HEK293T (cell line): Measurements from ENCODE around the gene PAWR.

Experiments
- ARNT ChIP-seq: fragments of 450-650 bp; IDR thresholded peaks from 2 replicates; pipeline ENCODE4 v1.6.1; 2017; ENCODE audit warnings: mild to moderate bottlenecking
- BHLHE40 ChIP-seq: fragments of 450-650 bp; IDR thresholded peaks from 2 replicates; pipeline ENCODE4 v1.6.1; 2016; ENCODE audit warnings: mild to moderate bottlenecking, moderate library complexity, borderline replicate concordance
- CTBP1 ChIP-seq: fragments of 450-650 bp; IDR thresholded peaks from 2 replicates; pipeline ENCODE4 v1.6.1; 2016; ENCODE audit warnings: borderline replicate concordance
- ELF4 ChIP-seq: fragments of 450-650 bp; IDR thresholded peaks from 2 replicates; pipeline ENCODE4 v1.6.1; 2017; ENCODE audit warnings: antibody characterized with exemption
- FOXA1 ChIP-seq: fragments of 450-650 bp; IDR thresholded peaks from 2 replicates; pipeline ENCODE4 v1.6.1; 2016; ENCODE audit warnings: mild to moderate bottlenecking
- FOXK2 ChIP-seq: fragments of 450-650 bp; IDR thresholded peaks from 2 replicates; pipeline ENCODE4 v1.6.1; 2016; ENCODE audit warnings: mild to moderate bottlenecking
- FOXM1 ChIP-seq: fragments of 450-650 bp; IDR thresholded peaks from 2 replicates; pipeline ENCODE4 v1.6.1; 2017; ENCODE audit warnings: mild to moderate bottlenecking, borderline replicate concordance
- L3MBTL2 ChIP-seq: fragments of 450-650 bp; conservative IDR thresholded peaks from 2 replicates; pipeline ENCODE4 v1.6.1; 2016; ENCODE audit warnings: mild to moderate bottlenecking
- LEF1 ChIP-seq: fragments of 450-650 bp; IDR thresholded peaks from 2 replicates; pipeline ENCODE4 v1.6.1; 2017; ENCODE audit warnings: mild to moderate bottlenecking, borderline replicate concordance
- SP1 ChIP-seq: fragments of 450-650 bp; IDR thresholded peaks from 2 replicates; pipeline ENCODE4 v1.6.1; 2017
- SUZ12 ChIP-seq: fragments of 450-650 bp; IDR thresholded peaks from 2 replicates; pipeline ENCODE4 v1.6.1; 2016; ENCODE audit warnings: mild to moderate bottlenecking
- ZNF384 ChIP-seq: fragments of 450-650 bp; IDR thresholded peaks from 2 replicates; pipeline ENCODE4 v1.6.1; 2016

DNA sequence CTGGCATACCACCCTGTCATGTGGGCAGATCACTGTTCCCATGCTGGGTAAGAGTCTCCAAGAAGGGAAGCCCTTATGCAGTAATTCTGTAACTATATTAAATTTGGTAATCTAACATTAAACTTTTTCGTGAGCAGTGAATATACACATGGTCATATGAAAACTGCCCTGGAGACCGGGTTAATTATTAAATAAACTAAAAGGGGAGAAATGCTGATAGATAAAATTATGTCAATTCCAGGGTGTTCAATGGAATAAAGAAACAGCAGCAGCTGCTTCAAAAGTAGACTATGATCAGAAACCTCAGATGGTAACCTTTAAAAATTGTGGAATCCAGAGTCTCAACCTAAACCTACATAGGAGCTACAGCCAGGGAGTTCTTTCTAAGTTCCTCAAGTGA is 100.0 kb downstream of the PAWR start:
- no peak for TF ChIP-seq ELF4
- no peak for TF ChIP-seq SUZ12
- TF ChIP-seq BHLHE40 = no peak
- no peak for TF ChIP-seq FOXK2
- TF ChIP-seq FOXM1 = no peak
- TF ChIP-seq SP1 = no peak
- no peak for TF ChIP-seq FOXA1
- TF ChIP-seq CTBP1 = no peak
- no peak for TF ChIP-seq ZNF384
- TF ChIP-seq ARNT = no peak
- no peak for TF ChIP-seq LEF1
- no peak for TF ChIP-seq L3MBTL2
